ENCODE data around the gene PTF1A. TPM values are rescaled to one million over a fixed set of nuclear protein-coding genes. Genes with fewer than 3 reads are reported as not detected.
"Not testable (repeated sequence)": the region's sequence is repeated elsewhere in the genome, so short reads cannot be mapped to it uniquely, and the experiment has no call there.

Gene PTF1A
- polyA plus RNA-seq, 1 donor: not detected

GRCh38 chr10:23203369-23204325 lies 11.5 kb downstream of the PTF1A start:
- no peak for DNase-seq

GRCh38 chr10:23204773-23205172 lies 12.7 kb downstream of the PTF1A start:
- no peak for DNase-seq

GRCh38 chr10:23205972-23206642 lies 14.0 kb downstream of the PTF1A start:
- DNase-seq: no peak

- no peak for DNase-seq
These were observed 25.4 kb downstream of the PTF1A start for GRCh38 chr10:23217471-23217870.

- DNase-seq: no peak
These were observed 38.5 kb downstream of the PTF1A start for GRCh38 chr10:23230582-23230981.

GRCh38 chr10:23238015-23238414 lies 45.9 kb downstream of the PTF1A start:
- DNase-seq: no peak

GRCh38 chr10:23241779-23242178 lies 49.7 kb downstream of the PTF1A start:
- DNase-seq: not testable (repeated sequence)

Other genes with a start within 250 kb of the PTF1A start
- gene MSRB2, start 96.7 kb upstream of the PTF1A start, polyA plus RNA-seq (ENCODE audit: insufficient read length): 44.7 TPM
- 2.7 TPM for gene C10orf67, start 152.5 kb downstream of the PTF1A start, polyA plus RNA-seq (ENCODE audit: insufficient read length)
- gene OTUD1, start 246.8 kb downstream of the PTF1A start, polyA plus RNA-seq (ENCODE audit: insufficient read length): 23.8 TPM

Data from left kidney (tissue), 2 donors.